ENCODE results near the gene SNRNP35. TPM values are rescaled to one million over a fixed set of nuclear protein-coding genes. Genes with fewer than 3 reads are reported as not detected.
A peak's percentile ranks its signal among the peaks of the same experiment; 100 is the strongest.
"Not testable (repeated sequence)": the region's sequence is repeated elsewhere in the genome, so short reads cannot be mapped to it uniquely, and the experiment has no call there.

Gene SNRNP35
- 10 to 100 TPM; 12.9 to 16.9 TPM for total RNA-seq

DNA sequence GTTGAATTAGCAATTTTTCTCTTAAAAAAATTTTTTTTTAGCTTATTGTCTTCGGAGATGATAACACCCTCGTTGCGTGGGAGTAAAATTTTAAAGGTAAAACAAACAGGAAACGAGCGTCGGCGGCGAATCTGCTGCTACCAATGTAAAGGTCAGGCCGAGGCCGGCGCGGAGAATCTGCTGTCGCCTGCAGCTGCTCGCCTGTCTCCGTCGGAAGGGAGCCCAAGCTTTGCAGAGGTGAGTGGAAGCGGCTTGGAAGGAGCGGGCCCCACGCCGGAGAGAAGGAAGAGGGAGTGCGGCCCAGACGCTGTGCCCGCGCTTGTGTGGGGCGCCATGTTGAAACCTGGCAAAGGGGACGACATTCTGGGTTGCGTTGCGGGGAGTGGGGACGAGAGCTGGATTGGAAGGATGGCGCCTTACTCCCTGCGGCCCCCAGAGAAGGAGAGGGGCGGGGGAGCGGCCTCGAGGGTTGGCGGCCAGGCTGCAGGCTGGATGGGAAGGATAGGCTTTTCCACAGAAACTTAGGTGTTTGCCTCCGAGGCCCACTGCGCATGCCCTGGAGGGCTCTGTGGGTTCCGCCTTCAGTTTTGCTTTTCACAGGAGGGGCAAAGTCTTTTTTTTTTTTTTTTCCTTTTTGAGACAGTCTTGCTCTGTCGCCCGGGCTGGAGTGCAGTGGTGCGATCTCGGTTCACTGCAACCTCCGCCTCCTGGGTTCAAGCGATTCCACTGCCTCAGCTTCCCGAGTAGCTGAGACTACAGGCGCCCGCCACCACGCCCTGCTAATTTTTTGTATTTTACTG, at the start of gene SNRNP35:
TSS of gene SNRNP35 (plus strand) at position 160 of the 800 bp plus-strand sequence. CDS start 7,402 bp downstream, outside the sequence.
- Histone ChIP-seq H3K4me1 (peaks cover 11% of the 10 kb centered on the region), H3K9me3 (no peaks in the 10 kb centered on the region), H3K27me3 (no peaks in the 10 kb centered on the region), H3K36me3 (replicated peaks in 1 of 2; ENCODE audit: insufficient read depth in 1 of 2, low read depth in 2 of 2) (no peaks in the 10 kb centered on the region), H3K27ac (peak within 1 kb of the TSS; percentile 81 to 100 (median 100)), H3K4me3 (peak within 1 kb of the TSS; percentile 89 to 95)
- WGBS, 2 donors, result 1% methylated on average over 34 to 48 of the region's 48 CpGs
- ATAC-seq (peak; percentile 82), DNase-seq (peak; percentile 69 to 85 (median 80))
- TF ChIP-seq CTCF (IDR thresholded peaks at IDR 0.05) (no peak), POLR2A (IDR thresholded peaks at IDR 0.05) (peak; percentile 37 to 81 (median 73))
- intact Hi-C loops (cut with DNase I), result no loop called here

GRCh38 chr12:123408619-123409018, 49.3 kb upstream of the SNRNP35 start:
- H3K9me3 ChIP-seq; H3K27me3 ChIP-seq; ATAC-seq; H3K4me1 ChIP-seq; H3K4me3 ChIP-seq; intact Hi-C loops (cut with DNase I); DNase-seq; H3K27ac ChIP-seq: not testable (repeated sequence)
- WGBS, 2 donors, result 97 to 100% methylated on average over 1 to 6 of the region's 7 CpGs
- peaks cover 0 to 13% of the 10 kb centered on the region in 2 donors for H3K36me3 ChIP-seq (replicated peaks in 1 of 2; ENCODE audit: insufficient read depth in 1 of 2, low read depth in 2 of 2)

DNA sequence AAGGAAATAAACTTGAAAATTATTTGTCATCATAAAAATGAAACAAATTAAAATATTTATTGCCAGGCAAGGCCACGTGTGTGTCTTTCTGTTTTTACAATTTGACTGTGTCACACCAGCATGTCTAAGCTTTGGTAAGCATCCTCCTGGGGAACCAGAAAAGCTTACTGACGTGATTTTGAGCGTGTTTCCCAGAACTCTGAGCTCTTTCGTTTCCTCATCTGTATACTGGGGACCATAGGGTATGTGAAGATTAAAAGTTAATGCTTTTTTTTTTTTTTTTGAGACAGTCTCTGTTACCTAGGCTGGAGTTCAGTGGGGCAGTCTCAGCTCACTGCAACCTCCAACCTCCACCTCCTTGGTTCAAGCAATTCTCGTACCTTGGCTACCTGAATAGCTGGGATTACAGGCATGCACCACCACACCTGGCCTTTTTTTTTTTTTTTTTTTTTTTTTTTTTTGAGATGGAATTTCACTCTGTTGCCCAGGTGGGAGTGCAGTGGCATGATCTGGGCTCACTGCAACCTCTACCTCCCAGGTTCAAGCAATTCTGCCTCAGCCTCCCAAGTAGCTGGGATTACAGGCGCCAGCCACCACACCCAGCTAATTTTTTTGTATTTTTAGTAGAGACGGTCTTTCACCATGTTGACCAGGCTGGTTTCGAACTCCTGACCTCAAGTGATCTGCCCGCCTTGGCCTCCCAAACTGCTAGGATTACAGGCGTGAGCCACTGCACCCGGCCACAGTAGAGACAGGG, 48.5 kb upstream of the SNRNP35 start:
- H3K27me3 ChIP-seq; H3K4me1 ChIP-seq; H3K9me3 ChIP-seq; H3K36me3 ChIP-seq (replicated peaks in 1 of 2; ENCODE audit: insufficient read depth in 1 of 2, low read depth in 2 of 2); H3K4me3 ChIP-seq; ATAC-seq; H3K27ac ChIP-seq; intact Hi-C loops (cut with DNase I); DNase-seq: not testable (repeated sequence)
- WGBS, 2 donors, result 90 to 96% methylated on average over 11 of the region's 11 CpGs

DNA sequence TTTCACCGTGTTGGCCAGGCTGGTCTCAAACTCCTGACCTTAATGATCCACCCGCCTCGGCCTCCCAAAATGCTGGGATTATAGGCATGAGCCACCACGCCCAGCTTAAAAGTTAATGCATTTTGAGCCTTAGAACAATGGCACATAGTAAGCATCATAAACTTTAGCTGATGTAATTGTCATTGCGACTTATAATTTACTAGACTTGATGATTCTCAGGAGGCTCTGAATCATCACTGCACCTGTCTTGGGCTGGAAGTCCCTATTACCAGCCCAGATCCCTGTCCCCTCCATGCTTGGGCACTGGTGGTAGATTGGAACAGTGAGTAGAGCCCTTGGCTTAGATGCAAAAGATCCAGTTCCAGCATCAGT, 47.9 kb upstream of the SNRNP35 start:
- ATAC-seq, result no peak
- WGBS, 2 donors, result 96 to 97% methylated on average over 4 to 5 of the region's 5 CpGs

DNA sequence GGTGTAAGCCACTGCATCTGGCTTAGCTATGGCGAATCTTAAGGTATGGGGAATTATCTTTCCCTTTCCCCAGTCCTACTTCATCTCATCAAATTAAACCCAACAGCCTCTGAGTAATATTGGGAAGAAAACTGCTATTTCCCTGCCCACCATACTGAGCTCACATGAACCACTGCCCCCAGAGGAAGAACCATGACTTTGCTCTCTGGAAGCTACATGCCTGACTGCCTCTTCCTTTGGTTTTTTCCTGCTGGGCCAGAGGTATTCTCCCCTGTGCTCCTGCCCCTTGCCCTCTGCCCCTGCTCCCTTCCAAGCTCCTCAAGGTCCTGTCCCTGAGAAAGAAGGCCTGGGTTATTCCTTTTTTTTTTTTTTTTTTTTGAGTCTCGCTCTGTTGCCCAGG, 36.6 kb upstream of the SNRNP35 start:
- DNase-seq (no peak), ATAC-seq (no peak)
- intact Hi-C loops (cut with DNase I), result no loop called here
- no peak overlapping the region for H3K27ac ChIP-seq
- 91 to 100% methylated on average over 2 of the region's 2 CpGs for WGBS, 2 donors
- H3K36me3 ChIP-seq (replicated peaks in 1 of 2; ENCODE audit: insufficient read depth in 1 of 2, low read depth in 2 of 2), result no peaks in the 10 kb centered on the region
- H3K4me1 ChIP-seq, result no peaks in the 10 kb centered on the region
- TF ChIP-seq CTCF (IDR thresholded peaks at IDR 0.05) (no peak), POLR2A (IDR thresholded peaks at IDR 0.05) (no peak)
- no peaks in the 10 kb centered on the region for H3K9me3 ChIP-seq
- H3K4me3 ChIP-seq, result no peak overlapping the region
- no peaks in the 10 kb centered on the region for H3K27me3 ChIP-seq

More for the DNA sequence above, 47.9 kb upstream of the SNRNP35 start:
- no peaks in the 10 kb centered on the region for H3K27me3 ChIP-seq
- H3K9me3 ChIP-seq, result no peaks in the 10 kb centered on the region
- no peak for DNase-seq
- H3K36me3 ChIP-seq (replicated peaks in 1 of 2; ENCODE audit: insufficient read depth in 1 of 2, low read depth in 2 of 2), result peaks cover 0 to 3% of the 10 kb centered on the region in 2 donors
- H3K4me3 ChIP-seq, result no peak overlapping the region
- no peaks in the 10 kb centered on the region for H3K4me1 ChIP-seq
- no peak overlapping the region for H3K27ac ChIP-seq
- TF ChIP-seq CTCF (IDR thresholded peaks at IDR 0.05) (no peak), POLR2A (IDR thresholded peaks at IDR 0.05) (no peak)
- intact Hi-C loops (cut with DNase I), result no loop called here

All from body of pancreas (tissue), 4 donors.